Endodermal cell (in vitro differentiated cells): Measurements from ENCODE around the gene CERS6. TPM values are rescaled to one million over a fixed set of nuclear protein-coding genes. Genes with fewer than 3 reads are reported as not detected.

ENCODE experiments used
- DNase-seq: peaks from one replicate; pipeline ENCODE4 v3.0.0-alpha.2; 2017
- H3K27ac ChIP-seq: 2 replicates; pipeline ENCODE4 v1.5.1; 2013; ENCODE audit warnings: mild to moderate bottlenecking, low read depth, low read length, moderate library complexity
- H3K27me3 ChIP-seq: 2 replicates; pipeline ENCODE4 v1.6.1; 2013; ENCODE audit warnings: mild to moderate bottlenecking, low read length, moderate library complexity; ENCODE audit not compliant: insufficient read depth, control insufficient read depth, poor library complexity, severe bottlenecking
- H3K36me3 ChIP-seq: 2 replicates; pipeline ENCODE4 v1.7.0; 2013; ENCODE audit warnings: mild to moderate bottlenecking, low read length, moderate library complexity; ENCODE audit not compliant: control insufficient read depth, insufficient read depth
- H3K4me1 ChIP-seq: one replicate; pipeline ENCODE4 v1.7.0; 2013; ENCODE audit warnings: low read length; ENCODE audit not compliant: control insufficient read depth, insufficient read depth
- H3K4me3 ChIP-seq: 2 replicates; pipeline ENCODE4 v1.5.1; 2013; ENCODE audit warnings: mild to moderate bottlenecking, low read length, moderate library complexity
- H3K9ac ChIP-seq: 2 replicates; pipeline ENCODE4 v1.6.1; 2013; ENCODE audit warnings: mild to moderate bottlenecking, low read length, moderate library complexity; ENCODE audit not compliant: poor library complexity, severe bottlenecking; ENCODE audit errors: extremely low read depth
- H3K9me3 ChIP-seq: 2 replicates; pipeline ENCODE4 v1.6.1; 2013; ENCODE audit warnings: mild to moderate bottlenecking, low read length, moderate library complexity; ENCODE audit not compliant: control insufficient read depth
- H3K27ac Mint-ChIP-seq: 2 replicates; pipeline ENCODE4 v1.8.0; 2020; ENCODE audit warnings: mixed read lengths
- H3K27me3 Mint-ChIP-seq: 2 replicates; pipeline ENCODE4 v1.8.0; 2021; ENCODE audit warnings: mild to moderate bottlenecking, mixed read lengths; ENCODE audit not compliant: insufficient read depth
- H3K36me3 Mint-ChIP-seq: 2 replicates; pipeline ENCODE4 v1.8.0; 2020; ENCODE audit warnings: low read depth, mixed read lengths
- H3K4me1 Mint-ChIP-seq: 2 replicates; pipeline ENCODE4 v1.8.0; 2020; ENCODE audit warnings: mixed read lengths
- H3K4me3 Mint-ChIP-seq: 2 replicates; pipeline ENCODE4 v1.8.0; 2020; ENCODE audit warnings: mild to moderate bottlenecking, moderate library complexity, mixed read lengths
- H3K9me3 Mint-ChIP-seq: 2 replicates; pipeline ENCODE4 v1.8.0; 2020; ENCODE audit warnings: mild to moderate bottlenecking, mixed read lengths
- CTCF ChIP-seq: fragments of 200-600 bp; sonication (generic); conservative IDR thresholded peaks from 2 replicates; pipeline ENCODE4 v1.5.0; 2021; ENCODE audit warnings: antibody characterized with exemption, mild to moderate bottlenecking
- WGBS, 2 experiments: methylation state at CpG; one replicate each; pipeline versions ENCODE4 v1.1.5 to v1.1.7; 2013; ENCODE audit warnings: missing lambda C conversion rate in 2 of 2, mixed read lengths in 1 of 2; ENCODE audit not compliant: insufficient coverage in 1 of 2, insufficient read length in 1 of 2; 5-methylcytosine and 5-hydroxymethylcytosine counted together
- total RNA-seq, 2 donors: library from RNA; stranded (reverse); fragmentation: NEBNext Ultra II Directional in 1 of 2; extraction: Animal tissue kit (Norgen Biotek cat#: 25700) in 1 of 2; gene quantifications; 2 replicates in 1 of 2; 3 replicates in 1 of 2; pipeline ENCODE4 v1.2.1, GENCODE V29; 2021

The CERS6 gene
- total RNA-seq, 2 donors from 2014 or later, result 41.3 to 52.0 TPM

- no peaks in the 10 kb centered on the region for H3K27me3 Mint-ChIP-seq
- Histone ChIP-seq H3K9me3 (peaks cover 5% of the 10 kb centered on the region), H3K27me3 (no peaks in the 10 kb centered on the region), H3K4me3 (peak overlapping the region; percentile 37), H3K36me3 (peaks cover 3% of the 10 kb centered on the region), H3K9ac (no peak overlapping the region), H3K27ac (no peak overlapping the region), H3K4me1 (peaks cover 14% of the 10 kb centered on the region)
- 54 to 78% methylated on average over 2 to 3 of the region's 5 CpGs for WGBS, 2 experiments
- peaks cover 9% of the 10 kb centered on the region for H3K4me1 Mint-ChIP-seq
- no peak overlapping the region for H3K4me3 Mint-ChIP-seq
- no peak for TF ChIP-seq CTCF
- DNase-seq, result no peak
- H3K27ac Mint-ChIP-seq, result no peak overlapping the region
- H3K9me3 Mint-ChIP-seq, result peaks cover 6% of the 10 kb centered on the region
- no peaks in the 10 kb centered on the region for H3K36me3 Mint-ChIP-seq
Observed at GRCh38 chr2:168649105-168649504, 193.0 kb downstream of the CERS6 start.

- Histone ChIP-seq H3K4me3 (peak overlapping the region; percentile 37), H3K9me3 (peaks cover 6% of the 10 kb centered on the region), H3K9ac (no peak overlapping the region), H3K4me1 (peaks cover 14% of the 10 kb centered on the region), H3K27me3 (no peaks in the 10 kb centered on the region), H3K36me3 (peaks cover 3% of the 10 kb centered on the region), H3K27ac (no peak overlapping the region)
- Mint-ChIP-seq H3K27me3 (no peaks in the 10 kb centered on the region), H3K27ac (peak overlapping the region; percentile 46), H3K36me3 (peaks cover under 1% of the 10 kb centered on the region), H3K9me3 (peaks cover 6% of the 10 kb centered on the region), H3K4me3 (no peak overlapping the region), H3K4me1 (peaks cover 9% of the 10 kb centered on the region)
- 67 to 71% methylated on average over 1 to 2 of the region's 2 CpGs for WGBS, 2 experiments
- TF ChIP-seq CTCF, result no peak
- DNase-seq, result peak; percentile 48
Observed at GRCh38 chr2:168649562-168649961, 193.5 kb downstream of the CERS6 start.

- DNase-seq, result no peak
- Histone ChIP-seq H3K4me1 (peaks cover 14% of the 10 kb centered on the region), H3K27me3 (no peaks in the 10 kb centered on the region), H3K27ac (no peak overlapping the region), H3K9ac (no peak overlapping the region), H3K9me3 (peaks cover 12% of the 10 kb centered on the region), H3K4me3 (peak overlapping the region; percentile 37), H3K36me3 (peaks cover 3% of the 10 kb centered on the region)
- H3K9me3 Mint-ChIP-seq, result peaks cover 6% of the 10 kb centered on the region
- H3K27me3 Mint-ChIP-seq, result no peaks in the 10 kb centered on the region
- peaks cover 7% of the 10 kb centered on the region for H3K36me3 Mint-ChIP-seq
- H3K4me1 Mint-ChIP-seq, result peaks cover 9% of the 10 kb centered on the region
- no peak overlapping the region for H3K4me3 Mint-ChIP-seq
- WGBS, 2 experiments, result 44 to 57% methylated on average over 1 of the region's 1 CpG
- no peak for TF ChIP-seq CTCF
- H3K27ac Mint-ChIP-seq, result peak overlapping the region; percentile 46
Observed at GRCh38 chr2:168650139-168650538, 194.1 kb downstream of the CERS6 start.
